ENCODE data around the gene PCSK5.

Gene PCSK5

GRCh38 chr9:76373784-76374474 is 483.5 kb downstream of the PCSK5 start:
- no peak for DNase-seq (ENCODE audit: low read depth, low spot score)
- TF ChIP-seq YY1 (IDR thresholded peaks at IDR 0.05; ENCODE audit: insufficient read depth, insufficient read length) (no peak), ZNF274 (IDR thresholded peaks at IDR 0.05; ENCODE audit: low read depth, low read length) (no peak), SUZ12 (IDR thresholded peaks at IDR 0.05; ENCODE audit: extremely low read depth, insufficient read depth, insufficient read length) (no peak)

GRCh38 chr9:76374783-76375559 is 484.5 kb downstream of the PCSK5 start:
- Histone ChIP-seq H3K27me3 (ENCODE audit: insufficient read depth, insufficient read length) (no peaks in the 10 kb centered on the region), H3K36me3 (ENCODE audit: insufficient read depth, insufficient read length, low read length) (no peaks in the 10 kb centered on the region), H3K4me1 (ENCODE audit: insufficient read depth, insufficient read length) (no peaks in the 10 kb centered on the region), H3K9ac (ENCODE audit: insufficient read length, low read depth) (no peak overlapping the region), H3K4me3 (ENCODE audit: insufficient read length, low read depth) (no peak overlapping the region), H3K9me3 (ENCODE audit: insufficient read depth, low read length) (no peaks in the 10 kb centered on the region)
- TF ChIP-seq SUZ12 (IDR thresholded peaks at IDR 0.05; ENCODE audit: extremely low read depth, insufficient read depth, insufficient read length) = no peak
- TF ChIP-seq ZNF274 (IDR thresholded peaks at IDR 0.05; ENCODE audit: low read depth, low read length) = no peak
- TF ChIP-seq YY1 (IDR thresholded peaks at IDR 0.05; ENCODE audit: insufficient read depth, insufficient read length) = no peak
- DNase-seq (ENCODE audit: low read depth, low spot score) = peak; percentile 50

More at GRCh38 chr9:76373784-76374474, 483.5 kb downstream of the PCSK5 start:
- no peak overlapping the region for H3K4me3 ChIP-seq (ENCODE audit: insufficient read length, low read depth)
- H3K36me3 ChIP-seq (ENCODE audit: insufficient read depth, insufficient read length, low read length) = no peaks in the 10 kb centered on the region
- H3K9me3 ChIP-seq (ENCODE audit: insufficient read depth, low read length) = no peaks in the 10 kb centered on the region
- H3K9ac ChIP-seq (ENCODE audit: insufficient read length, low read depth) = no peak overlapping the region
- H3K27me3 ChIP-seq (ENCODE audit: insufficient read depth, insufficient read length) = no peaks in the 10 kb centered on the region
- H3K4me1 ChIP-seq (ENCODE audit: insufficient read depth, insufficient read length) = no peaks in the 10 kb centered on the region

- Histone ChIP-seq H3K9me3 (ENCODE audit: insufficient read depth, low read length) (no peaks in the 10 kb centered on the region), H3K27me3 (ENCODE audit: insufficient read depth, insufficient read length) (no peaks in the 10 kb centered on the region), H3K4me3 (ENCODE audit: insufficient read length, low read depth) (no peak overlapping the region), H3K4me1 (ENCODE audit: insufficient read depth, insufficient read length) (no peaks in the 10 kb centered on the region), H3K9ac (ENCODE audit: insufficient read length, low read depth) (no peak overlapping the region), H3K36me3 (ENCODE audit: insufficient read depth, insufficient read length, low read length) (no peaks in the 10 kb centered on the region)
- TF ChIP-seq YY1 (IDR thresholded peaks at IDR 0.05; ENCODE audit: insufficient read depth, insufficient read length) = no peak
- TF ChIP-seq ZNF274 (IDR thresholded peaks at IDR 0.05; ENCODE audit: low read depth, low read length) = no peak
- no peak for TF ChIP-seq SUZ12 (IDR thresholded peaks at IDR 0.05; ENCODE audit: extremely low read depth, insufficient read depth, insufficient read length)
- DNase-seq (ENCODE audit: low read depth, low spot score) = no peak
Measured at GRCh38 chr9:76377791-76378190, 487.3 kb downstream of the PCSK5 start.

GRCh38 chr9:76378367-76379073 is 488.0 kb downstream of the PCSK5 start:
- TF ChIP-seq ZNF274 (IDR thresholded peaks at IDR 0.05; ENCODE audit: low read depth, low read length) (no peak), YY1 (IDR thresholded peaks at IDR 0.05; ENCODE audit: insufficient read depth, insufficient read length) (no peak), SUZ12 (IDR thresholded peaks at IDR 0.05; ENCODE audit: extremely low read depth, insufficient read depth, insufficient read length) (no peak)
- no peak for DNase-seq (ENCODE audit: low read depth, low spot score)
- no peaks in the 10 kb centered on the region for H3K4me1 ChIP-seq (ENCODE audit: insufficient read depth, insufficient read length)
- H3K27me3 ChIP-seq (ENCODE audit: insufficient read depth, insufficient read length) = no peaks in the 10 kb centered on the region
- no peak overlapping the region for H3K9ac ChIP-seq (ENCODE audit: insufficient read length, low read depth)
- H3K36me3 ChIP-seq (ENCODE audit: insufficient read depth, insufficient read length, low read length) = no peaks in the 10 kb centered on the region
- no peak overlapping the region for H3K4me3 ChIP-seq (ENCODE audit: insufficient read length, low read depth)
- H3K9me3 ChIP-seq (ENCODE audit: insufficient read depth, low read length) = no peaks in the 10 kb centered on the region

DNA sequence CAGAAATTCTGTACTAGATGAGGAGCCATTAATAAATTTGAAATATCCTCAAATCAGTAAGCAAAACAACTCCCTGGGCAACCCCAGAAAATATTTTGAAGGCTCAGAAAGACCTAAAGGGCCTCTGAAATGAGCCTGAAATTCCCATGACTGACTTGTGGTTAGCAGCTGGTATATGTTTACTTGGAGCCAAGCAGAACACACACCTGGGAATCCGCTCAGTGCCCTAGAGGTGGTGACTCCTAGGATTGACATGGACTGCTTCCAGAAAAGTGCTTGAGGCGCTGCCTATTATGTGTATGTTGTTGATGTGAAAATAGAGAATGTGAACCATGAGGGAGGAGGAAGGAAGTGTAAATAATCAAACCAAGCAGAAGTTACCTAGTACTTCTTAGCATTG is 489.0 kb downstream of the PCSK5 start:
- H3K27me3 ChIP-seq (ENCODE audit: insufficient read depth, insufficient read length) = no peaks in the 10 kb centered on the region
- H3K36me3 ChIP-seq (ENCODE audit: insufficient read depth, insufficient read length, low read length) = peaks cover 6% of the 10 kb centered on the region
- no peak overlapping the region for H3K9ac ChIP-seq (ENCODE audit: insufficient read length, low read depth)
- no peaks in the 10 kb centered on the region for H3K9me3 ChIP-seq (ENCODE audit: insufficient read depth, low read length)
- no peaks in the 10 kb centered on the region for H3K4me1 ChIP-seq (ENCODE audit: insufficient read depth, insufficient read length)
- H3K4me3 ChIP-seq (ENCODE audit: insufficient read length, low read depth) = no peak overlapping the region
- DNase-seq (ENCODE audit: low read depth, low spot score) = no peak
- TF ChIP-seq ZNF274 (IDR thresholded peaks at IDR 0.05; ENCODE audit: low read depth, low read length) (no peak), SUZ12 (IDR thresholded peaks at IDR 0.05; ENCODE audit: extremely low read depth, insufficient read depth, insufficient read length) (no peak), YY1 (IDR thresholded peaks at IDR 0.05; ENCODE audit: insufficient read depth, insufficient read length) (no peak)

GRCh38 chr9:76390656-76391055 is 500.2 kb downstream of the PCSK5 start:
- H3K4me1 ChIP-seq (ENCODE audit: insufficient read depth, insufficient read length) = no peaks in the 10 kb centered on the region
- H3K9ac ChIP-seq (ENCODE audit: insufficient read length, low read depth) = no peak overlapping the region
- H3K36me3 ChIP-seq (ENCODE audit: insufficient read depth, insufficient read length, low read length) = peaks cover 62% of the 10 kb centered on the region
- no peak for TF ChIP-seq SUZ12 (IDR thresholded peaks at IDR 0.05; ENCODE audit: extremely low read depth, insufficient read depth, insufficient read length)
- TF ChIP-seq YY1 (IDR thresholded peaks at IDR 0.05; ENCODE audit: insufficient read depth, insufficient read length) = no peak
- no peak for TF ChIP-seq ZNF274 (IDR thresholded peaks at IDR 0.05; ENCODE audit: low read depth, low read length)
- H3K27me3 ChIP-seq (ENCODE audit: insufficient read depth, insufficient read length) = no peaks in the 10 kb centered on the region
- no peak overlapping the region for H3K4me3 ChIP-seq (ENCODE audit: insufficient read length, low read depth)
- H3K9me3 ChIP-seq (ENCODE audit: insufficient read depth, low read length) = 0 out of 2 replicates have a peak, but pooled peaks cover 7% of the 10 kb centered on the region
- no peak for DNase-seq (ENCODE audit: low read depth, low spot score)
